Ovary (tissue), 3 donors: Measurements from ENCODE around the gene RAB3A.

Experiments used
- EP300 ChIP-seq: sonication (generic); formaldehyde crosslinking; IDR thresholded peaks from one replicate; pipeline ENCODE4 v1.6.1; 2017; ENCODE audit warnings: antibody characterized with exemption
- POLR2A ChIP-seq: fragments of 450-650 bp; IDR thresholded peaks from one replicate; pipeline ENCODE4 v1.6.1; 2017; ENCODE audit warnings: antibody characterized with exemption, mild to moderate bottlenecking, moderate library complexity
- TF ChIP-seq, protein P1 (sequence below), 3 donors: fragments of 450-650 bp in 2 of 3; fragments of 200-600 bp in 1 of 3; IDR thresholded peaks; one replicate each; pipeline versions ENCODE4 v1.5.1 to v1.8.0; 2016 to 2022; ENCODE audit warnings: antibody characterized with exemption in 3 of 3, mild to moderate bottlenecking in 1 of 3
- donor health status: DM: no; HTN: no; CAD: no.

DNA sequence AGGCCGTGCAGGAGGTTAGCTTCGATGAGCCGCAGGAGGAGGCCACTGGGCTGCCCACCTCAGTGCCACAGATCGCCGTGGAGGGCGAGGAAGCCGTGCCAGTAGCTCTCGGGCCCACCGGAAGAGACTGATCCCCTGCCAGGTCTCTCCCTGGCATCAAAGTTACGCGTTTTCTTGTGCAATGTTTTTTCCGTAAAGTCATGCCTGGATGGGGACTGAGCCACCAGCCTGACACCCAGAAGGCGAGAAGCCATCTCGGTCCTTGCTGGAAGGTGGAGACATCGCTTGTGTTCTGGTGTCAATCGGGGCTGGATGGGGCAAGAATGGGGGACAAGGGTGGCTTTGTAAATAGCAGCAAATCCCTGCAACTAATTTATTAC lies 54.3 kb downstream of the RAB3A start:
- TF ChIP-seq, protein P1, sequence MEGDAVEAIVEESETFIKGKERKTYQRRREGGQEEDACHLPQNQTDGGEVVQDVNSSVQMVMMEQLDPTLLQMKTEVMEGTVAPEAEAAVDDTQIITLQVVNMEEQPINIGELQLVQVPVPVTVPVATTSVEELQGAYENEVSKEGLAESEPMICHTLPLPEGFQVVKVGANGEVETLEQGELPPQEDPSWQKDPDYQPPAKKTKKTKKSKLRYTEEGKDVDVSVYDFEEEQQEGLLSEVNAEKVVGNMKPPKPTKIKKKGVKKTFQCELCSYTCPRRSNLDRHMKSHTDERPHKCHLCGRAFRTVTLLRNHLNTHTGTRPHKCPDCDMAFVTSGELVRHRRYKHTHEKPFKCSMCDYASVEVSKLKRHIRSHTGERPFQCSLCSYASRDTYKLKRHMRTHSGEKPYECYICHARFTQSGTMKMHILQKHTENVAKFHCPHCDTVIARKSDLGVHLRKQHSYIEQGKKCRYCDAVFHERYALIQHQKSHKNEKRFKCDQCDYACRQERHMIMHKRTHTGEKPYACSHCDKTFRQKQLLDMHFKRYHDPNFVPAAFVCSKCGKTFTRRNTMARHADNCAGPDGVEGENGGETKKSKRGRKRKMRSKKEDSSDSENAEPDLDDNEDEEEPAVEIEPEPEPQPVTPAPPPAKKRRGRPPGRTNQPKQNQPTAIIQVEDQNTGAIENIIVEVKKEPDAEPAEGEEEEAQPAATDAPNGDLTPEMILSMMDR (IDR thresholded peaks at IDR 0.05) = no peak
- TF ChIP-seq POLR2A = no peak
- TF ChIP-seq EP300 = no peak
